GM23338 (cell line): ENCODE data around the gene PAPOLB. TPM values are rescaled to one million over a fixed set of nuclear protein-coding genes. Genes with fewer than 3 reads are reported as not detected.

Source experiments
- ATAC-seq: fragments of 200-7000 bp; cut with Tn5 transposase; 3 replicates; pipeline ENCODE4 v1.9.1; 2020
- DNase-seq: peaks from one replicate; pipeline ENCODE4 v3.0.0-alpha.2; 2015; ENCODE audit warnings: low spot score
- H2AFZ ChIP-seq: fragments of 200-600 bp; sonication (generic); 2 replicates; pipeline ENCODE4 v1.8.0; 2016; ENCODE audit warnings: antibody characterized with exemption, mild to moderate bottlenecking, moderate library complexity
- H3F3A ChIP-seq: fragments of 200-600 bp; sonication (generic); replicated peaks from 2 replicates; pipeline ENCODE4 v1.8.0; 2017; ENCODE audit warnings: antibody characterized with exemption, mixed run types, low read depth
- H3K27ac ChIP-seq: fragments of 200-600 bp; sonication (generic); 2 replicates; pipeline ENCODE4 v1.6.1; 2016; ENCODE audit warnings: low read depth
- H3K27me3 ChIP-seq: fragments of 200-600 bp; sonication (generic); 2 replicates; pipeline ENCODE4 v1.8.0; 2016; ENCODE audit warnings: mild to moderate bottlenecking, mixed run types, moderate library complexity; ENCODE audit not compliant: insufficient read depth
- H3K36me3 ChIP-seq: fragments of 200-600 bp; sonication (generic); 2 replicates; pipeline ENCODE4 v1.8.0; 2016; ENCODE audit warnings: mild to moderate bottlenecking; ENCODE audit not compliant: insufficient read depth
- H3K4me1 ChIP-seq: fragments of 200-600 bp; sonication (generic); 2 replicates; pipeline ENCODE4 v1.8.0; 2016; ENCODE audit warnings: mild to moderate bottlenecking, moderate library complexity; ENCODE audit not compliant: insufficient read depth
- H3K4me2 ChIP-seq: fragments of 200-600 bp; sonication (generic); 2 replicates; pipeline ENCODE4 v1.7.1; 2017; ENCODE audit warnings: mixed run types
- H3K4me3 ChIP-seq: fragments of 200-600 bp; sonication (generic); 2 replicates; pipeline ENCODE4 v1.6.1; 2016; ENCODE audit warnings: mixed run types
- H3K79me2 ChIP-seq: fragments of 200-600 bp; sonication (generic); replicated peaks from 2 replicates; pipeline ENCODE4 v1.8.0; 2017; ENCODE audit warnings: mild to moderate bottlenecking; ENCODE audit not compliant: insufficient read depth
- H3K9me2 ChIP-seq: fragments of 200-600 bp; sonication (generic); 2 replicates; pipeline ENCODE4 v1.8.0; 2017; ENCODE audit not compliant: insufficient read depth
- H4K20me1 ChIP-seq: fragments of 200-600 bp; sonication (generic); replicated peaks from 2 replicates; pipeline ENCODE4 v1.8.0; 2017; ENCODE audit warnings: mild to moderate bottlenecking; ENCODE audit not compliant: insufficient read depth
- H3K27ac Mint-ChIP-seq: 2 replicates; pipeline ENCODE4 v1.8.0; 2020; ENCODE audit warnings: inconsistent platforms, mild to moderate bottlenecking, moderate library complexity, mixed read lengths
- H3K27me3 Mint-ChIP-seq: 3 replicates; pipeline ENCODE4 v1.8.0; 2022; ENCODE audit warnings: low read depth, mild to moderate bottlenecking, moderate library complexity, mixed read lengths, inconsistent platforms; ENCODE audit not compliant: insufficient read depth, poor library complexity
- H3K36me3 Mint-ChIP-seq: 3 replicates; pipeline ENCODE4 v1.8.0; 2021; ENCODE audit warnings: low read depth, mild to moderate bottlenecking, inconsistent platforms, moderate library complexity, mixed read lengths
- H3K4me1 Mint-ChIP-seq: 3 replicates; pipeline ENCODE4 v1.8.0; 2020; ENCODE audit warnings: mild to moderate bottlenecking, inconsistent platforms, mixed read lengths
- H3K4me3 Mint-ChIP-seq: 3 replicates; pipeline ENCODE4 v1.8.0; 2021; ENCODE audit warnings: moderate library complexity, mild to moderate bottlenecking, inconsistent platforms, mixed read lengths
- H3K9me3 Mint-ChIP-seq: 3 replicates; pipeline ENCODE4 v1.8.0; 2020; ENCODE audit warnings: moderate library complexity, mild to moderate bottlenecking, inconsistent platforms, mixed read lengths
- EZH2phosphoT487 ChIP-seq: fragments of 200-600 bp; sonication (generic); IDR thresholded peaks from one replicate; pipeline ENCODE4 v1.8.1; 2018; ENCODE audit warnings: antibody characterized with exemption; ENCODE audit not compliant: unreplicated experiment
- JUNB ChIP-seq: IDR thresholded peaks from one replicate; pipeline ENCODE4 v1.6.1; 2016; ENCODE audit warnings: antibody characterized with exemption; ENCODE audit not compliant: unreplicated experiment
- NANOG ChIP-seq: IDR thresholded peaks from 2 replicates; pipeline ENCODE4 v1.6.1; 2016; ENCODE audit warnings: antibody characterized with exemption, borderline replicate concordance
- POLR2AphosphoS5 ChIP-seq: IDR thresholded peaks from 2 replicates; pipeline ENCODE4 v1.6.1; 2016; ENCODE audit warnings: antibody characterized with exemption, low read depth
- ZNF331 ChIP-seq: fragments of 250-450 bp; sonication (Bioruptor Pico); IDR thresholded peaks from 2 replicates; pipeline ENCODE4 v1.5.0; 2020; ENCODE audit warnings: low read depth, mild to moderate bottlenecking, moderate library complexity
- polyA plus RNA-seq: library from polyadenylated mRNA; unstranded; fragments of >200 nt; fragmentation: Nextera tagmentation; extraction: Ambion mirVana; gene quantifications from 2 replicates; pipeline ENCODE4 v1.2.1, GENCODE V29; 2016
- total RNA-seq: library from RNA; depleted of rRNA; stranded (reverse); fragments of >200 nt; shearing (Covaris generic); gene quantifications from 2 replicates; pipeline ENCODE4 v1.2.3, GENCODE V29; 2014
- TF ChIP-seq, protein P1 (sequence below): IDR thresholded peaks from one replicate; pipeline ENCODE4 v1.6.1; 2018; ENCODE audit warnings: antibody characterized with exemption; ENCODE audit not compliant: unreplicated experiment
- TF ChIP-seq, protein P2 (sequence below): fragments of 250-450 bp; sonication (Bioruptor Pico); IDR thresholded peaks from 2 replicates; pipeline ENCODE4 v1.5.0; 2020; ENCODE audit warnings: mild to moderate bottlenecking, moderate library complexity
- TF ChIP-seq, protein P3 (sequence below), 2 experiments: fragments of 200-600 bp in 1 of 2; sonication (generic) in 1 of 2; conservative IDR thresholded peaks; 2 replicates each; pipeline versions ENCODE4 v1.5.1 to v1.6.1; 2016 to 2017; ENCODE audit warnings: antibody characterized with exemption in 2 of 2, low read depth in 2 of 2, mild to moderate bottlenecking in 2 of 2, moderate library complexity in 1 of 2

Gene PAPOLB
- total and polyA plus RNA-seq, 2 experiments from 2014 or later = 0.08 to 0.42 TPM

DNA sequence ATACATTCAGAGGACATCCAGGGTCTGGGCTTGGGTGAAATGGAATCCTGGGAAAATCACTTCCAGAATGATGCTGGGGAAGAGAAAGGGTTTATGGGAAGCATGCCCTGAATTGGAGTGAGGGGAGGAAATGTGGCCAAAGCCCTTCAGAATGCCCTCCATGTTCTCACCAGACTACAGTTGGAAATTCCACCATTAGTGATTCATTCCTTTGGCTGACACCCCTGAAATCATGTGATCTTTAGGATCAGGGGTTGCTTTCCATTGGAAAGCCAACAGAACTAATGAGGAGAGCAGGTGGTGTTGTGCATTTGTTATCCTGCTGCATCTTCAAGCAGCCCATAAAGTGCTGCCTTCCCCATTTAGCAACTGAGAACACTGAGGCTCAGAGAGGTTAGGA lies 42.5 kb upstream of the PAPOLB start (continued):
- TF ChIP-seq, protein P1, sequence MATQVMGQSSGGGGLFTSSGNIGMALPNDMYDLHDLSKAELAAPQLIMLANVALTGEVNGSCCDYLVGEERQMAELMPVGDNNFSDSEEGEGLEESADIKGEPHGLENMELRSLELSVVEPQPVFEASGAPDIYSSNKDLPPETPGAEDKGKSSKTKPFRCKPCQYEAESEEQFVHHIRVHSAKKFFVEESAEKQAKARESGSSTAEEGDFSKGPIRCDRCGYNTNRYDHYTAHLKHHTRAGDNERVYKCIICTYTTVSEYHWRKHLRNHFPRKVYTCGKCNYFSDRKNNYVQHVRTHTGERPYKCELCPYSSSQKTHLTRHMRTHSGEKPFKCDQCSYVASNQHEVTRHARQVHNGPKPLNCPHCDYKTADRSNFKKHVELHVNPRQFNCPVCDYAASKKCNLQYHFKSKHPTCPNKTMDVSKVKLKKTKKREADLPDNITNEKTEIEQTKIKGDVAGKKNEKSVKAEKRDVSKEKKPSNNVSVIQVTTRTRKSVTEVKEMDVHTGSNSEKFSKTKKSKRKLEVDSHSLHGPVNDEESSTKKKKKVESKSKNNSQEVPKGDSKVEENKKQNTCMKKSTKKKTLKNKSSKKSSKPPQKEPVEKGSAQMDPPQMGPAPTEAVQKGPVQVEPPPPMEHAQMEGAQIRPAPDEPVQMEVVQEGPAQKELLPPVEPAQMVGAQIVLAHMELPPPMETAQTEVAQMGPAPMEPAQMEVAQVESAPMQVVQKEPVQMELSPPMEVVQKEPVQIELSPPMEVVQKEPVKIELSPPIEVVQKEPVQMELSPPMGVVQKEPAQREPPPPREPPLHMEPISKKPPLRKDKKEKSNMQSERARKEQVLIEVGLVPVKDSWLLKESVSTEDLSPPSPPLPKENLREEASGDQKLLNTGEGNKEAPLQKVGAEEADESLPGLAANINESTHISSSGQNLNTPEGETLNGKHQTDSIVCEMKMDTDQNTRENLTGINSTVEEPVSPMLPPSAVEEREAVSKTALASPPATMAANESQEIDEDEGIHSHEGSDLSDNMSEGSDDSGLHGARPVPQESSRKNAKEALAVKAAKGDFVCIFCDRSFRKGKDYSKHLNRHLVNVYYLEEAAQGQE = no peak
- TF ChIP-seq NANOG = no peak
- TF ChIP-seq EZH2phosphoT487 = no peak

DNA sequence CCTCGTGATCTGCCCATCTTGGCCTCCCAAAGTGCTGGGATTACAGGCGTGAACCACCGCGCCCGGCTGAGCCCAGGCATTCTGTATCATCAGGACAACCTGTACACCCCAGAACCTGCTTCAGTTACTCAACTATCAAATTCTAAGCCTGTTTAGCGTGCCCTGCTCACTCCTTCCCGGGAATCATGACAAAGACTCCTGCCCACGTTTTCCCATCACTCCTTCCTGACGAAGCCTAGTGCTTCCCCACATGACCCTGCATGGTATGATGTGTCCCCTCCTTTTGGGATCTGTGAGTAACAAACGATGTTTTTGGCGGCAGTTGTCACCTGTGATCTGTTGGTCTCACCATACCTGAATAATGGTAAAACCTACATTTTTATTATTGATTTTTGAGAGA lies 33.9 kb upstream of the PAPOLB start:
- Histone ChIP-seq H3K4me2 (no peak overlapping the region), H3K36me3 (no peaks in the 10 kb centered on the region), H4K20me1 (no peaks in the 10 kb centered on the region), H3K27me3 (no peaks in the 10 kb centered on the region), H3K27ac (no peak overlapping the region), H3K4me1 (0 out of 2 replicates have a peak, but pooled peaks cover 4% of the 10 kb centered on the region), H3K9me2 (no peaks in the 10 kb centered on the region), H3K79me2 (no peaks in the 10 kb centered on the region), H2AFZ (no peak overlapping the region), H3F3A (no peaks in the 10 kb centered on the region), H3K4me3 (no peak overlapping the region)
- TF ChIP-seq, protein P2, sequence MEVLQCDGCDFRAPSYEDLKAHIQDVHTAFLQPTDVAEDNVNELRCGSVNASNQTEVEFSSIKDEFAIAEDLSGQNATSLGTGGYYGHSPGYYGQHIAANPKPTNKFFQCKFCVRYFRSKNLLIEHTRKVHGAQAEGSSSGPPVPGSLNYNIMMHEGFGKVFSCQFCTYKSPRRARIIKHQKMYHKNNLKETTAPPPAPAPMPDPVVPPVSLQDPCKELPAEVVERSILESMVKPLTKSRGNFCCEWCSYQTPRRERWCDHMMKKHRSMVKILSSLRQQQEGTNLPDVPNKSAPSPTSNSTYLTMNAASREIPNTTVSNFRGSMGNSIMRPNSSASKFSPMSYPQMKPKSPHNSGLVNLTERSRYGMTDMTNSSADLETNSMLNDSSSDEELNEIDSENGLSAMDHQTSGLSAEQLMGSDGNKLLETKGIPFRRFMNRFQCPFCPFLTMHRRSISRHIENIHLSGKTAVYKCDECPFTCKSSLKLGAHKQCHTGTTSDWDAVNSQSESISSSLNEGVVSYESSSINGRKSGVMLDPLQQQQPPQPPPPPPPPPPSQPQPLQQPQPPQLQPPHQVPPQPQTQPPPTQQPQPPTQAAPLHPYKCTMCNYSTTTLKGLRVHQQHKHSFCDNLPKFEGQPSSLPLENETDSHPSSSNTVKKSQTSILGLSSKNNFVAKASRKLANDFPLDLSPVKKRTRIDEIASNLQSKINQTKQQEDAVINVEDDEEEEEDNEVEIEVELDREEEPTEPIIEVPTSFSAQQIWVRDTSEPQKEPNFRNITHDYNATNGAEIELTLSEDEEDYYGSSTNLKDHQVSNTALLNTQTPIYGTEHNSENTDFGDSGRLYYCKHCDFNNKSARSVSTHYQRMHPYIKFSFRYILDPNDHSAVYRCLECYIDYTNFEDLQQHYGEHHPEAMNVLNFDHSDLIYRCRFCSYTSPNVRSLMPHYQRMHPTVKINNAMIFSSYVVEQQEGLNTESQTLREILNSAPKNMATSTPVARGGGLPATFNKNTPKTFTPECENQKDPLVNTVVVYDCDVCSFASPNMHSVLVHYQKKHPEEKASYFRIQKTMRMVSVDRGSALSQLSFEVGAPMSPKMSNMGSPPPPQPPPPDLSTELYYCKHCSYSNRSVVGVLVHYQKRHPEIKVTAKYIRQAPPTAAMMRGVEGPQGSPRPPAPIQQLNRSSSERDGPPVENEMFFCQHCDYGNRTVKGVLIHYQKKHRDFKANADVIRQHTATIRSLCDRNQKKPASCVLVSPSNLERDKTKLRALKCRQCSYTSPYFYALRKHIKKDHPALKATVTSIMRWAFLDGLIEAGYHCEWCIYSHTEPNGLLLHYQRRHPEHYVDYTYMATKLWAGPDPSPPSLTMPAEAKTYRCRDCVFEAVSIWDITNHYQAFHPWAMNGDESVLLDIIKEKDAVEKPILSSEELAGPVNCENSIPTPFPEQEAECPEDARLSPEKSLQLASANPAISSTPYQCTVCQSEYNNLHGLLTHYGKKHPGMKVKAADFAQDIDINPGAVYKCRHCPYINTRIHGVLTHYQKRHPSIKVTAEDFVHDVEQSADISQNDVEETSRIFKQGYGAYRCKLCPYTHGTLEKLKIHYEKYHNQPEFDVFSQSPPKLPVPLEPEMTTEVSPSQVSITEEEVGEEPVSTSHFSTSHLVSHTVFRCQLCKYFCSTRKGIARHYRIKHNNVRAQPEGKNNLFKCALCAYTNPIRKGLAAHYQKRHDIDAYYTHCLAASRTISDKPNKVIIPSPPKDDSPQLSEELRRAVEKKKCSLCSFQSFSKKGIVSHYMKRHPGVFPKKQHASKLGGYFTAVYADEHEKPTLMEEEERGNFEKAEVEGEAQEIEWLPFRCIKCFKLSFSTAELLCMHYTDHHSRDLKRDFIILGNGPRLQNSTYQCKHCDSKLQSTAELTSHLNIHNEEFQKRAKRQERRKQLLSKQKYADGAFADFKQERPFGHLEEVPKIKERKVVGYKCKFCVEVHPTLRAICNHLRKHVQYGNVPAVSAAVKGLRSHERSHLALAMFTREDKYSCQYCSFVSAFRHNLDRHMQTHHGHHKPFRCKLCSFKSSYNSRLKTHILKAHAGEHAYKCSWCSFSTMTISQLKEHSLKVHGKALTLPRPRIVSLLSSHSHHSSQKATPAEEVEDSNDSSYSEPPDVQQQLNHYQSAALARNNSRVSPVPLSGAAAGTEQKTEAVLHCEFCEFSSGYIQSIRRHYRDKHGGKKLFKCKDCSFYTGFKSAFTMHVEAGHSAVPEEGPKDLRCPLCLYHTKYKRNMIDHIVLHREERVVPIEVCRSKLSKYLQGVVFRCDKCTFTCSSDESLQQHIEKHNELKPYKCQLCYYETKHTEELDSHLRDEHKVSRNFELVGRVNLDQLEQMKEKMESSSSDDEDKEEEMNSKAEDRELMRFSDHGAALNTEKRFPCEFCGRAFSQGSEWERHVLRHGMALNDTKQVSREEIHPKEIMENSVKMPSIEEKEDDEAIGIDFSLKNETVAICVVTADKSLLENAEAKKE (CRISPR knock-in tag) = no peak
- TF ChIP-seq EZH2phosphoT487 = no peak
- TF ChIP-seq, protein P1 = no peak
- TF ChIP-seq JUNB = no peak
- no peak for TF ChIP-seq ZNF331 (CRISPR knock-in tag)
- no peak for TF ChIP-seq POLR2AphosphoS5
- TF ChIP-seq, protein P3, sequence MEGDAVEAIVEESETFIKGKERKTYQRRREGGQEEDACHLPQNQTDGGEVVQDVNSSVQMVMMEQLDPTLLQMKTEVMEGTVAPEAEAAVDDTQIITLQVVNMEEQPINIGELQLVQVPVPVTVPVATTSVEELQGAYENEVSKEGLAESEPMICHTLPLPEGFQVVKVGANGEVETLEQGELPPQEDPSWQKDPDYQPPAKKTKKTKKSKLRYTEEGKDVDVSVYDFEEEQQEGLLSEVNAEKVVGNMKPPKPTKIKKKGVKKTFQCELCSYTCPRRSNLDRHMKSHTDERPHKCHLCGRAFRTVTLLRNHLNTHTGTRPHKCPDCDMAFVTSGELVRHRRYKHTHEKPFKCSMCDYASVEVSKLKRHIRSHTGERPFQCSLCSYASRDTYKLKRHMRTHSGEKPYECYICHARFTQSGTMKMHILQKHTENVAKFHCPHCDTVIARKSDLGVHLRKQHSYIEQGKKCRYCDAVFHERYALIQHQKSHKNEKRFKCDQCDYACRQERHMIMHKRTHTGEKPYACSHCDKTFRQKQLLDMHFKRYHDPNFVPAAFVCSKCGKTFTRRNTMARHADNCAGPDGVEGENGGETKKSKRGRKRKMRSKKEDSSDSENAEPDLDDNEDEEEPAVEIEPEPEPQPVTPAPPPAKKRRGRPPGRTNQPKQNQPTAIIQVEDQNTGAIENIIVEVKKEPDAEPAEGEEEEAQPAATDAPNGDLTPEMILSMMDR (conservative IDR thresholded peaks at IDR 0.05; ENCODE audit: low read depth in 2 of 2) = no peak
- H3K27ac Mint-ChIP-seq = no peak overlapping the region; the same call in 1 of the 2 replicates
- DNase-seq (no peak), ATAC-seq (no peak)
- H3K27me3 Mint-ChIP-seq = peaks cover 2% of the 10 kb centered on the region
- peaks cover 4% of the 10 kb centered on the region; the same call in 1 of the 3 replicates for H3K4me1 Mint-ChIP-seq
- H3K9me3 Mint-ChIP-seq = peaks cover 14% of the 10 kb centered on the region; the same call in 2 of the 3 replicates
- H3K36me3 Mint-ChIP-seq = no peaks in the 10 kb centered on the region
- no peak overlapping the region for H3K4me3 Mint-ChIP-seq
